Astrocyte (in vitro differentiated cells and primary cell): Measurements from ENCODE around the gene NAB2. TPM values are rescaled to one million over a fixed set of nuclear protein-coding genes. Genes with fewer than 3 reads are reported as not detected.

Experiments
- DNase-seq: peaks from one replicate; pipeline ENCODE4 v3.0.0-alpha.2; 2010; ENCODE audit warnings: low read depth
- FAIRE-seq: peaks from 2 replicates; lab custom pipeline; 2011; peaks lifted over from hg19 to GRCh38; lab: Jason Lieb, UNC
- H2AFZ ChIP-seq: 2 replicates; pipeline ENCODE4 v1.6.0; 2012; ENCODE audit warnings: low read depth, low read length, inconsistent platforms
- H3K27ac ChIP-seq: 2 replicates; pipeline ENCODE4 v1.5.1; 2011; ENCODE audit warnings: low read depth, low read length, inconsistent platforms
- H3K27me3 ChIP-seq: 2 replicates; pipeline ENCODE4 v1.6.0; 2011; ENCODE audit warnings: low read length, inconsistent platforms; ENCODE audit not compliant: insufficient read depth
- H3K36me3 ChIP-seq: 2 replicates; pipeline ENCODE4 v1.5.1; 2011; ENCODE audit warnings: low read length, inconsistent platforms; ENCODE audit not compliant: insufficient read depth
- H3K4me1 ChIP-seq: 2 replicates; pipeline ENCODE4 v1.5.1; 2011; ENCODE audit warnings: low read length, inconsistent platforms; ENCODE audit not compliant: insufficient read depth
- H3K4me2 ChIP-seq: 2 replicates; pipeline ENCODE4 v1.6.0; 2012; ENCODE audit warnings: low read length, inconsistent platforms
- H3K4me3 ChIP-seq: 2 replicates; pipeline ENCODE4 v1.5.1; 2011; ENCODE audit warnings: low read depth, mild to moderate bottlenecking, low read length, inconsistent platforms; ENCODE audit not compliant: insufficient read depth
- H3K79me2 ChIP-seq: 2 replicates; pipeline ENCODE4 v1.6.0; 2012; ENCODE audit warnings: mild to moderate bottlenecking, low read length, inconsistent platforms; ENCODE audit not compliant: insufficient read depth
- H3K9ac ChIP-seq: 2 replicates; pipeline ENCODE4 v1.6.0; 2012; ENCODE audit warnings: mild to moderate bottlenecking, low read length, inconsistent platforms
- H3K9me3 ChIP-seq: 2 replicates; pipeline ENCODE4 v1.5.1; 2012; ENCODE audit warnings: low read depth, mild to moderate bottlenecking, low read length, inconsistent platforms; ENCODE audit not compliant: insufficient read depth
- H4K20me1 ChIP-seq: 2 replicates; pipeline ENCODE4 v1.6.0; 2012; ENCODE audit warnings: low read length, inconsistent platforms; ENCODE audit not compliant: insufficient read depth
- H3K27ac Mint-ChIP-seq: one replicate; pipeline ENCODE4 v1.8.0; 2021; ENCODE audit warnings: mild to moderate bottlenecking, mixed read lengths; ENCODE audit not compliant: unreplicated experiment
- H3K27me3 Mint-ChIP-seq: one replicate; pipeline ENCODE4 v1.8.0; 2021; ENCODE audit warnings: low read depth, mixed read lengths; ENCODE audit not compliant: unreplicated experiment
- H3K36me3 Mint-ChIP-seq: one replicate; pipeline ENCODE4 v1.8.0; 2021; ENCODE audit warnings: low read depth, mixed read lengths; ENCODE audit not compliant: unreplicated experiment
- H3K4me1 Mint-ChIP-seq: one replicate; pipeline ENCODE4 v1.8.0; 2021; ENCODE audit warnings: low read depth, mixed read lengths; ENCODE audit not compliant: unreplicated experiment
- H3K4me3 Mint-ChIP-seq: one replicate; pipeline ENCODE4 v1.8.0; 2021; ENCODE audit warnings: mild to moderate bottlenecking, moderate library complexity, mixed read lengths; ENCODE audit not compliant: unreplicated experiment
- H3K9me3 Mint-ChIP-seq: one replicate; pipeline ENCODE4 v1.8.0; 2021; ENCODE audit warnings: mild to moderate bottlenecking, mixed read lengths; ENCODE audit not compliant: unreplicated experiment
- EZH2 ChIP-seq: IDR thresholded peaks from 2 replicates; pipeline ENCODE4 v1.6.1; 2012; ENCODE audit warnings: mild to moderate bottlenecking, low read length, inconsistent platforms; ENCODE audit not compliant: insufficient read depth
- total RNA-seq: library from RNA; stranded (reverse); gene quantifications from 2 replicates; pipeline ENCODE4 v1.2.1, GENCODE V29; 2021
- TF ChIP-seq, protein P1 (sequence below): IDR thresholded peaks from 2 replicates; pipeline ENCODE4 v1.5.1; 2011; ENCODE audit warnings: low read depth, mild to moderate bottlenecking, inconsistent platforms, low read length, moderate library complexity; ENCODE audit not compliant: insufficient read depth

Gene NAB2
- total RNA-seq, 1 donor from 2014 or later: 36.6 TPM

DNA sequence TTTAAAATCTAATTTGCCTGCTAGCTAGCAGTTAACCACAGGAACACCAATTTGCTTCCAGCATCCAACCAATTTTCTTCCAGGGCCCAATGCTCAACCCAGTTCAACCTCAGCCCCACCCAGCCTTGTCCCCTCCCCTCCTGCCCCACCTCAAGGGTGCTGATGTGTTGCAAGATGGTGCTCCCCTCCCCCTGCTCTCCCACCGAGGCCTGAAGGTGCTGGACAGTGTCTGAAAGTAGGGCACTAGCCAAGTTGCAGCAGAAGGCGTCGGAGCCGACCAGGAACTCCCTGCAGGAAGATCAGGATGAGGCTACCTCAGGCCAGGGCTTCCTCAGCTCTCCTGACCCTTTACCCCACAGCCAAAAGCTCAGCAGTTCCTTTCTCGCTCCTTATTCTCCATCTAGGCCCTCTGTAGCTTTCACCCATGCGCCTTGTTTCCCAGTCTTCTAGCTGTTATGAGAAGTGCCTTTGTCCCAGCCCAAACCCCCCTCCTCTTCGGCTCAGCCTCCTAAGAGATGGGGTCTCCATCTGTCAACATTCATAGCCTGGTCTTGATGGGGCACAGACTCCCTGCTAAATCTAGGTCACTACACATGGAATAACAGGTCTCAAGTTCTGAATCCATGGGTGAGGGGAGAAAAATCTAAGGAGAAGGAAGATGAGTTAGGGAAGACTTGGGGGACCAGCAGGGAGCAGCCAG is 18.7 kb downstream of the NAB2 start:
- peaks cover 2% of the 10 kb centered on the region for H3K4me1 Mint-ChIP-seq
- DNase-seq (no peak), FAIRE-seq (no peak)
- H3K4me3 Mint-ChIP-seq: no peak overlapping the region
- Histone ChIP-seq H3K9ac (no peak overlapping the region), H3K27me3 (no peaks in the 10 kb centered on the region), H3K27ac (no peak overlapping the region), H4K20me1 (peaks cover 5% of the 10 kb centered on the region), H3K9me3 (no peaks in the 10 kb centered on the region), H3K36me3 (no peaks in the 10 kb centered on the region), H3K4me1 (peaks cover 28% of the 10 kb centered on the region), H3K4me2 (no peak overlapping the region), H3K4me3 (no peak overlapping the region), H2AFZ (no peak overlapping the region), H3K79me2 (no peaks in the 10 kb centered on the region)
- no peak for TF ChIP-seq EZH2
- TF ChIP-seq, protein P1, sequence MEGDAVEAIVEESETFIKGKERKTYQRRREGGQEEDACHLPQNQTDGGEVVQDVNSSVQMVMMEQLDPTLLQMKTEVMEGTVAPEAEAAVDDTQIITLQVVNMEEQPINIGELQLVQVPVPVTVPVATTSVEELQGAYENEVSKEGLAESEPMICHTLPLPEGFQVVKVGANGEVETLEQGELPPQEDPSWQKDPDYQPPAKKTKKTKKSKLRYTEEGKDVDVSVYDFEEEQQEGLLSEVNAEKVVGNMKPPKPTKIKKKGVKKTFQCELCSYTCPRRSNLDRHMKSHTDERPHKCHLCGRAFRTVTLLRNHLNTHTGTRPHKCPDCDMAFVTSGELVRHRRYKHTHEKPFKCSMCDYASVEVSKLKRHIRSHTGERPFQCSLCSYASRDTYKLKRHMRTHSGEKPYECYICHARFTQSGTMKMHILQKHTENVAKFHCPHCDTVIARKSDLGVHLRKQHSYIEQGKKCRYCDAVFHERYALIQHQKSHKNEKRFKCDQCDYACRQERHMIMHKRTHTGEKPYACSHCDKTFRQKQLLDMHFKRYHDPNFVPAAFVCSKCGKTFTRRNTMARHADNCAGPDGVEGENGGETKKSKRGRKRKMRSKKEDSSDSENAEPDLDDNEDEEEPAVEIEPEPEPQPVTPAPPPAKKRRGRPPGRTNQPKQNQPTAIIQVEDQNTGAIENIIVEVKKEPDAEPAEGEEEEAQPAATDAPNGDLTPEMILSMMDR: no peak
- H3K9me3 Mint-ChIP-seq: no peaks in the 10 kb centered on the region
- H3K36me3 Mint-ChIP-seq: peaks cover 6% of the 10 kb centered on the region
- no peak overlapping the region for H3K27ac Mint-ChIP-seq
- peaks cover 2% of the 10 kb centered on the region for H3K27me3 Mint-ChIP-seq

DNA sequence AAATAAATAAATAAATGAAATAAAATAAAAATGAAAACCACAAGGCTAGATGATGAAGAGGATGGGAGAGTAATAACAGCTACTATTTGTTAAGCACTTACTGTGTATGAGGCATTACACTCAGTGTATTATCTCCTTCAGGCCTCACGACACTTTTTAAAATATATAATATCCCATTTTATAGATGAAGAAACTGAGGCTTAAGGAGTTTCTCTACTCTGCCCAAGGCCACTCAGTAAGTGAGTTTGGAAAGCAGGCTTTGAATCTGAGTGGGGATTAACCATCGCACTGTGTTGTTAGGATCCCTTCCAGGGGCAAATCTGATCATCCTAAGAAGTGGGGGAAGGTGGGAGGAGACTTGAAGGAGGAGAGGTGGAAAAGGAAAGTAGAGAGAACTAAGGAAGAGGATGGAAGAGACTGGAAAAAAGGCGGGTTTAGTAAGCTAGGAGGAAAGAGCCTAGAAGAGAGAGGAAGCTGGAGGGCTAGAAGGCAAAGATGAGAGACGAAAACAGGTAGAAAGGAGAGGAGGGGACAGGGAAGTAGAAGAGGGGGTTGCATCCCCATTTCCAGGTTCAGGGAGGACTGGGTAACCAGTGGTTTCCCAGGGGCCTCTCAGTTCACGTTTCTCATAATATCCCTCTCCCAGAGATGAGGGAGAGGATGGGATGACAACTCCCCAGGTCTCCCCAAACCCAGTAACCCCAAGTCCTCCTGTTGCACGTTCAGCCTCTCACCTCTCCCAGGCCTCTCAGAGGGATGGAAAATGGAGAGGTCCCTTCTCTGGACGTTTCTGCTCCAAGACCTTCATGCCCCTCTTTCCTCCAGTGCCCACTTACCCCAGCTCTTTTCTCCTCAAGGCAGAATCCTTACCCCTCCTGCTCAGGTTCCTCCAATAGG is 20.5 kb downstream of the NAB2 start:
- no peaks in the 10 kb centered on the region for H3K9me3 Mint-ChIP-seq
- peak overlapping the region; percentile 76 for H2AFZ ChIP-seq

More for the DNA sequence above, 20.5 kb downstream of the NAB2 start:
- Histone ChIP-seq H3K79me2 (no peaks in the 10 kb centered on the region), H4K20me1 (peaks cover 5% of the 10 kb centered on the region), H3K9ac (no peak overlapping the region), H3K4me2 (peak overlapping the region; percentile 90), H3K27ac (no peak overlapping the region), H3K4me3 (peak overlapping the region; percentile 63), H3K4me1 (peaks cover 29% of the 10 kb centered on the region), H3K9me3 (no peaks in the 10 kb centered on the region), H3K36me3 (no peaks in the 10 kb centered on the region), H3K27me3 (no peaks in the 10 kb centered on the region)
- peak overlapping the region; percentile 88 for H3K4me3 Mint-ChIP-seq
- DNase-seq: no peak
- H3K27ac Mint-ChIP-seq: peak overlapping the region; percentile 24
- peaks cover 4% of the 10 kb centered on the region for H3K27me3 Mint-ChIP-seq
- peaks cover 6% of the 10 kb centered on the region for H3K36me3 Mint-ChIP-seq
- TF ChIP-seq, protein P1: no peak
- TF ChIP-seq EZH2: no peak
- no peak for FAIRE-seq
- H3K4me1 Mint-ChIP-seq: peaks cover 5% of the 10 kb centered on the region
